Measurements from ENCODE around the gene HPS4.

Gene HPS4

GRCh38 chr22:26479043-26479791, 4.4 kb downstream of the HPS4 start:
- TF ChIP-seq CTCF (conservative IDR thresholded peaks at IDR 0.05), result peak; percentile 16; the same call in 1 of the 2 replicates
- H3K27ac ChIP-seq, result peak overlapping the region; percentile 89

- no peak overlapping the region for H3K27ac ChIP-seq
- no peak for TF ChIP-seq CTCF (conservative IDR thresholded peaks at IDR 0.05)
Measured at GRCh38 chr22:26477341-26477731, 6.2 kb downstream of the HPS4 start.

- no peak for TF ChIP-seq CTCF (conservative IDR thresholded peaks at IDR 0.05)
- H3K27ac ChIP-seq, result no peak overlapping the region
Measured at GRCh38 chr22:26476705-26477340, 6.8 kb downstream of the HPS4 start.

GRCh38 chr22:26474682-26475081, 8.9 kb downstream of the HPS4 start:
- H3K27ac ChIP-seq, result no peak overlapping the region
- TF ChIP-seq CTCF (conservative IDR thresholded peaks at IDR 0.05), result no peak

GRCh38 chr22:26471522-26471921, 12.1 kb downstream of the HPS4 start:
- no peak overlapping the region for H3K27ac ChIP-seq
- no peak for TF ChIP-seq CTCF (conservative IDR thresholded peaks at IDR 0.05)

- TF ChIP-seq CTCF (conservative IDR thresholded peaks at IDR 0.05), result no peak
Measured at GRCh38 chr22:26470807-26471206, 12.8 kb downstream of the HPS4 start.

GRCh38 chr22:26466196-26466595, 17.4 kb downstream of the HPS4 start:
- TF ChIP-seq CTCF (conservative IDR thresholded peaks at IDR 0.05), result no peak
- no peak overlapping the region for H3K27ac ChIP-seq

More at GRCh38 chr22:26470807-26471206, 12.8 kb downstream of the HPS4 start:
- H3K27ac ChIP-seq, result no peak overlapping the region

All from VCaP (cell line).